NB4 (cell line): ENCODE results near the gene USP3.

Experiments used
- DNase-seq: peaks from one replicate; pipeline ENCODE4 v3.0.0; 2010; ENCODE audit warnings: low read depth
- H3K4me3 ChIP-seq: one replicate; pipeline ENCODE4 v1.5.1; 2011; ENCODE audit warnings: mild to moderate bottlenecking, low read depth, low read length, moderate library complexity
- CTCF ChIP-seq: IDR thresholded peaks from one replicate; pipeline ENCODE4 v1.5.1; 2012; ENCODE audit warnings: low read depth, low read length
- MAX ChIP-seq: IDR thresholded peaks from 2 replicates; pipeline ENCODE4 v1.6.1; 2011; ENCODE audit warnings: low read depth, low read length
- MYC ChIP-seq: IDR thresholded peaks from 2 replicates; pipeline ENCODE4 v1.6.1; 2011; ENCODE audit warnings: low read depth, low read length
- POLR2A ChIP-seq: IDR thresholded peaks from 2 replicates; pipeline ENCODE4 v1.6.1; 2011; ENCODE audit warnings: mild to moderate bottlenecking; ENCODE audit not compliant: insufficient read length; ENCODE audit errors: extremely low read depth

The USP3 gene

GRCh38 chr15:63538876-63539275, 34.5 kb downstream of the USP3 start:
- TF ChIP-seq CTCF (no peak), MAX (no peak), POLR2A (no peak), MYC (no peak)
- H3K4me3 ChIP-seq, result no peak overlapping the region
- no peak for DNase-seq

GRCh38 chr15:63539521-63539920, 35.1 kb downstream of the USP3 start:
- peak; percentile 29 for DNase-seq
- no peak overlapping the region for H3K4me3 ChIP-seq
- TF ChIP-seq POLR2A, result no peak
- TF ChIP-seq MYC, result no peak
- TF ChIP-seq CTCF, result no peak
- TF ChIP-seq MAX, result no peak

- H3K4me3 ChIP-seq, result no peak overlapping the region
- TF ChIP-seq CTCF, result no peak
- TF ChIP-seq MAX, result no peak
- TF ChIP-seq POLR2A, result no peak
- TF ChIP-seq MYC, result no peak
- no peak for DNase-seq
Measured at GRCh38 chr15:63539998-63540397, 35.6 kb downstream of the USP3 start.

GRCh38 chr15:63540449-63540848, 36.1 kb downstream of the USP3 start:
- no peak overlapping the region for H3K4me3 ChIP-seq
- TF ChIP-seq MAX (no peak), POLR2A (no peak), MYC (no peak), CTCF (no peak)
- DNase-seq, result no peak

GRCh38 chr15:63544258-63545026, 40.0 kb downstream of the USP3 start:
- DNase-seq, result peak; percentile 83
- peak overlapping the region; percentile 55 for H3K4me3 ChIP-seq
- TF ChIP-seq MYC, result 0 out of 2 replicates have a peak, but pooled peaks have one; percentile 16
- TF ChIP-seq POLR2A, result no peak

- no peak for TF ChIP-seq MYC
- TF ChIP-seq MAX, result no peak
- TF ChIP-seq CTCF, result no peak
- TF ChIP-seq POLR2A, result no peak
- no peak for DNase-seq
- H3K4me3 ChIP-seq, result no peak overlapping the region
Measured at GRCh38 chr15:63545520-63545919, 41.1 kb downstream of the USP3 start.
